Ureter (tissue), 1 donor: ENCODE results near the gene CTU2. TPM values are rescaled to one million over a fixed set of nuclear protein-coding genes. Genes with fewer than 3 reads are reported as not detected.

Source experiments
- DNase-seq: peaks from one replicate; pipeline ENCODE4 v3.0.0-alpha.2; 2020; ENCODE audit warnings: low spot score
- total RNA-seq: library from RNA; stranded (reverse); gene quantifications from one replicate; pipeline ENCODE4 v1.2.4, GENCODE V29; 2023
- donor health status: DM: yes; HTN: yes; CAD: no.

Gene CTU2
- total RNA-seq, 1 donor from 2014 or later: 25.2 TPM

- no peak for DNase-seq
Observed at GRCh38 chr16:88760424-88761142, 54.3 kb downstream of the CTU2 start.

- no peak for DNase-seq
Observed at GRCh38 chr16:88761143-88761534, 54.8 kb downstream of the CTU2 start.

GRCh38 chr16:88761830-88762229, 55.5 kb downstream of the CTU2 start:
- DNase-seq: no peak

GRCh38 chr16:88762258-88762870, 56.1 kb downstream of the CTU2 start:
- DNase-seq: no peak

GRCh38 chr16:88762941-88763340, 56.6 kb downstream of the CTU2 start:
- DNase-seq: no peak

- no peak for DNase-seq
Observed at GRCh38 chr16:88763502-88764053, 57.3 kb downstream of the CTU2 start.

- no peak for DNase-seq
Observed at GRCh38 chr16:88764080-88764479, 57.8 kb downstream of the CTU2 start.

GRCh38 chr16:88764913-88765349, 58.6 kb downstream of the CTU2 start:
- peak; percentile 82 for DNase-seq

Other genes with a start within 250 kb of the CTU2 start
- 47.3 TPM for gene ZC3H18, start 136.1 kb upstream of the CTU2 start, total RNA-seq
- not detected for gene IL17C, start 67.9 kb upstream of the CTU2 start, total RNA-seq
- gene CYBA, start 55.5 kb upstream of the CTU2 start, total RNA-seq: 279 TPM
- gene MVD, start 43.4 kb upstream of the CTU2 start, total RNA-seq: 43.9 TPM
- 1.8 TPM for gene SNAI3, start 20.0 kb upstream of the CTU2 start, total RNA-seq
- 22.8 TPM for gene RNF166, start 95 bp upstream of the CTU2 start, total RNA-seq
- 144 TPM for gene PIEZO1, start 78.7 kb downstream of the CTU2 start, total RNA-seq
- 2.1 TPM for gene CDT1, start 97.3 kb downstream of the CTU2 start, total RNA-seq
- 152 TPM for gene APRT, start 105.4 kb downstream of the CTU2 start, total RNA-seq
- 44.4 TPM for gene GALNS, start 150.4 kb downstream of the CTU2 start, total RNA-seq
- gene TRAPPC2L, start 150.6 kb downstream of the CTU2 start, total RNA-seq: 55.3 TPM
- gene PABPN1L, start 160.2 kb downstream of the CTU2 start, total RNA-seq: not detected